HG03108 (cell line): ENCODE data around the gene GABBR2.

Experiments used
- ATAC-seq: cut with Tn5 transposase; IDR thresholded peaks from one replicate; pipeline ENCODE4 v1.9.1; 2021; ENCODE audit warnings: moderate library complexity; ENCODE audit not compliant: unreplicated experiment

Gene GABBR2

GRCh38 chr9:98315551-98316060, 393.1 kb downstream of the GABBR2 start:
- peak; percentile 66 for ATAC-seq

GRCh38 chr9:98315067-98315453, 393.7 kb downstream of the GABBR2 start:
- no peak for ATAC-seq

- no peak for ATAC-seq
These were observed 394.2 kb downstream of the GABBR2 start for GRCh38 chr9:98314381-98315066.

GRCh38 chr9:98312365-98312764, 396.4 kb downstream of the GABBR2 start:
- ATAC-seq, result no peak

GRCh38 chr9:98311541-98311940, 397.2 kb downstream of the GABBR2 start:
- no peak for ATAC-seq

- ATAC-seq, result no peak
These were observed 397.9 kb downstream of the GABBR2 start for GRCh38 chr9:98310752-98311392.

GRCh38 chr9:98306384-98307145, 402.2 kb downstream of the GABBR2 start:
- ATAC-seq, result no peak

GRCh38 chr9:98304381-98304780, 404.4 kb downstream of the GABBR2 start:
- no peak for ATAC-seq

GRCh38 chr9:98303633-98304125, 405.1 kb downstream of the GABBR2 start:
- ATAC-seq, result no peak

- ATAC-seq, result no peak
These were observed 405.6 kb downstream of the GABBR2 start for GRCh38 chr9:98302938-98303632.

- no peak for ATAC-seq
These were observed 406.6 kb downstream of the GABBR2 start for GRCh38 chr9:98302150-98302549.

GRCh38 chr9:98300611-98301010, 408.1 kb downstream of the GABBR2 start:
- ATAC-seq, result no peak

- ATAC-seq, result no peak
These were observed 410.3 kb downstream of the GABBR2 start for GRCh38 chr9:98298476-98298875.

- no peak for ATAC-seq
These were observed 412.9 kb downstream of the GABBR2 start for GRCh38 chr9:98295824-98296223.

- no peak for ATAC-seq
These were observed 416.9 kb downstream of the GABBR2 start for GRCh38 chr9:98291820-98292219.

- ATAC-seq, result no peak
These were observed 418.3 kb downstream of the GABBR2 start for GRCh38 chr9:98290411-98290810.

GRCh38 chr9:98289614-98290201, 419.0 kb downstream of the GABBR2 start:
- no peak for ATAC-seq

- ATAC-seq, result no peak
These were observed 419.9 kb downstream of the GABBR2 start for GRCh38 chr9:98288881-98289280.

- no peak for ATAC-seq
These were observed 421.4 kb downstream of the GABBR2 start for GRCh38 chr9:98287384-98287783.

- ATAC-seq, result no peak
These were observed 423.3 kb downstream of the GABBR2 start for GRCh38 chr9:98285446-98285845.

GRCh38 chr9:98284754-98285153, 424.0 kb downstream of the GABBR2 start:
- no peak for ATAC-seq
